GM19468 (cell line): ENCODE data around the gene TMC2.
"Not testable (repeated sequence)": the region's sequence is repeated elsewhere in the genome, so short reads cannot be mapped to it uniquely, and the experiment has no call there.

ENCODE experiments used
- ATAC-seq: cut with Tn5 transposase; IDR thresholded peaks from one replicate; pipeline ENCODE4 v1.9.1; 2021; ENCODE audit warnings: mild to moderate bottlenecking, moderate library complexity, moderate number of reproducible peaks; ENCODE audit not compliant: unreplicated experiment; ENCODE audit errors: extremely low read depth

TMC2 gene, protein sequence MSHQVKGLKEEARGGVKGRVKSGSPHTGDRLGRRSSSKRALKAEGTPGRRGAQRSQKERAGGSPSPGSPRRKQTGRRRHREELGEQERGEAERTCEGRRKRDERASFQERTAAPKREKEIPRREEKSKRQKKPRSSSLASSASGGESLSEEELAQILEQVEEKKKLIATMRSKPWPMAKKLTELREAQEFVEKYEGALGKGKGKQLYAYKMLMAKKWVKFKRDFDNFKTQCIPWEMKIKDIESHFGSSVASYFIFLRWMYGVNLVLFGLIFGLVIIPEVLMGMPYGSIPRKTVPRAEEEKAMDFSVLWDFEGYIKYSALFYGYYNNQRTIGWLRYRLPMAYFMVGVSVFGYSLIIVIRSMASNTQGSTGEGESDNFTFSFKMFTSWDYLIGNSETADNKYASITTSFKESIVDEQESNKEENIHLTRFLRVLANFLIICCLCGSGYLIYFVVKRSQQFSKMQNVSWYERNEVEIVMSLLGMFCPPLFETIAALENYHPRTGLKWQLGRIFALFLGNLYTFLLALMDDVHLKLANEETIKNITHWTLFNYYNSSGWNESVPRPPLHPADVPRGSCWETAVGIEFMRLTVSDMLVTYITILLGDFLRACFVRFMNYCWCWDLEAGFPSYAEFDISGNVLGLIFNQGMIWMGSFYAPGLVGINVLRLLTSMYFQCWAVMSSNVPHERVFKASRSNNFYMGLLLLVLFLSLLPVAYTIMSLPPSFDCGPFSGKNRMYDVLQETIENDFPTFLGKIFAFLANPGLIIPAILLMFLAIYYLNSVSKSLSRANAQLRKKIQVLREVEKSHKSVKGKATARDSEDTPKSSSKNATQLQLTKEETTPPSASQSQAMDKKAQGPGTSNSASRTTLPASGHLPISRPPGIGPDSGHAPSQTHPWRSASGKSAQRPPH

DNA sequence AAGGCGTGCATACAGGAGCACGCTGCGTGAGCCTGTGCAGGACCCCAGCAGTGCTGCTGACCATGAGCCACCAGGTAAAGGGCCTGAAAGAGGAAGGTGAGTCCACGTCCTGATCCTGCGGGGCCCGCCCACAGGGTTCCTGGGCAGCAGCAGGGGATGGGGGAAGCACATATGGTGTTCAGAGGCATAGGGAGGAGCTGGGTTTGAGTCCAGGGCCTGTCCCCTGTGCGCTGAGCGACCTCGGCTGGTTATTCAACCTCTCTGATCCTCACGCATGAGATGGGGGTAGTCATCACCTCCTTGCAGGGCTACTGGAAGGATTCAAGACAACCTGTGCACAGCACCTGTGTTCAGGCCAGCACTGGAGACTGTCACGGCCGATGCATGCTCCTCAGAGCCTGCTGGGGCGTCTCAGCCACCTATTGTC lies at the start of gene TMC2:
Gene TMC2, plus strand, starts transcription at position 14 of the 427 bp plus-strand sequence. Its CDS starts 49 bp downstream, at position 63.
- no peak for ATAC-seq

DNA sequence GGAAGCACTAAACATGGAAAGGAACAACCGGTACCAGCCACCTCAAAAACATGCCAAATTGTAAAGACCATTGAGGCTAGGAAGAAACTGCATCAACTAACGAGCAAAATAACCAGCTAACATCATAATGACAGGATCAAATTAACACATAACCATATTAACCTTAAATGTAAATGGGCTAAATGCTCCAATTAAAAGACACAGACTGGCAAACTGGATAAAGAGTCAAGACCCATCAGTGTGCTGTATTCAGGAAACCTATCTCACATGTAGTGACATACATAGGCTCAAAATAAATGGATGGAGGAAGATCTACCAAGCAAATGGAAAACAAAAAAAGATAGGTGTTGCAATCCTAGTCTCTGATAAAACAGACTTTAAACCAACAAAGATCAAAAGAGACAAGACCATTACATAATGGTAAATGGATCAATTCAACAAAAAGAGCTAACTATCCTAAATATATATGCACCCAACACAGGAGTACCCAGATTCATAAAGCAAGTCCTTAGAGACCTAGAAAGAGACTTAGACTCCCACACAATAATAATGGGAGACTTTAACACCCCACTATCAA lies 33.5 kb upstream of the TMC2 start:
- ATAC-seq: not testable (repeated sequence)

DNA sequence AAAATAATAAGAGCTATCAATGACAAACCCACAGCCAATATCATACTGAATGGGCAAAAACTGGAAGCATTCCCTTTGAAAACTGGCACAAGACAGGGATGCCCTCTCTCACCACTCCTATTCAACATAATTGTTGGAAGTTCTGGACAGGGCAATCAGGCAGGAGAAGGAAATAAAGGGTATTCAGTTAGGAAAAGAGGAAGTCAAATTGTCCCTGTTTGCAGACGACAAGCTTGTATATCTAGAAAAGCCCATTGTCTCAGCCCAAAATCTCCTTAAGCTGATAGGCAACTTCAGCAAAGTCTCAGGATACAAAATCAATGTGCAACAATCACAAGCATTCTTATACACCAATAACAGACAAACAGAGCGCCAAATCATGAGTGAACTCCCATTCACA lies 31.6 kb upstream of the TMC2 start:
- ATAC-seq: not testable (repeated sequence)

DNA sequence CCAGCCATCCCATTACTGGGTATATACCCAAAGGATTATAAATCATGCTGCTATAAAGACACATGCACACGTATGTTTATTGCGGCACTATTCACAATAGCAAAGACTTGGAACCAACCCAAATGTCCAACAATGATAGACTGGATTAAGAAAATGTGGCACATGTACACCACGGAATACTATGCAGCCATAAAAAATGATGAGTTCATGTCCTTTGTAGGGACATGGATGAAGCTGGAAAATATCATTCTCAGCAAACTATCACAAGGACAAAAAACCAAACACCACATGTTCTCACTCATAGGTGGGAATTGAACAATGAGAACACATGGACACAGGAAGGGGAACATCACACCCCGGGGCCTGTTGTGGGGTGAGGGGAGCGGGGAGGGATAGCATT lies 29.9 kb upstream of the TMC2 start:
- ATAC-seq: not testable (repeated sequence)

DNA sequence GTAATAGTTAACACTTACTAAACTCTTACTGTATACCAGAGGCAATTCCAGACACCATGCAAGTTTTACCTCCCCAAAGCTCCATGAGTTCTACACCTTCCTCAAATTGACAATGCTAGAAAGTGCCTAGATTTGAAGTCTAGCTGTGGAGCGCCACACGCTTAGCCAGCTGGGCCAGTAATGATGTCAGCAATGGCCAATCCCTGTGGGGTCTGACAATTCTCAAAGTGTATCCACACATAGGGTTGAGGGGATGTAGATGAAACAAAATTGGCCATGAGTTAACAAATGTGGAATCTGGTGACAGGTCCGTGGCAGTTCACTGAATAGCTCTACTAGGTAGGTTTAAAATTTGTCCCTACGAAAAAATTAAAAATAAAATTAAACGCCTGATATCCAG lies 28.9 kb upstream of the TMC2 start:
- ATAC-seq: no peak

DNA sequence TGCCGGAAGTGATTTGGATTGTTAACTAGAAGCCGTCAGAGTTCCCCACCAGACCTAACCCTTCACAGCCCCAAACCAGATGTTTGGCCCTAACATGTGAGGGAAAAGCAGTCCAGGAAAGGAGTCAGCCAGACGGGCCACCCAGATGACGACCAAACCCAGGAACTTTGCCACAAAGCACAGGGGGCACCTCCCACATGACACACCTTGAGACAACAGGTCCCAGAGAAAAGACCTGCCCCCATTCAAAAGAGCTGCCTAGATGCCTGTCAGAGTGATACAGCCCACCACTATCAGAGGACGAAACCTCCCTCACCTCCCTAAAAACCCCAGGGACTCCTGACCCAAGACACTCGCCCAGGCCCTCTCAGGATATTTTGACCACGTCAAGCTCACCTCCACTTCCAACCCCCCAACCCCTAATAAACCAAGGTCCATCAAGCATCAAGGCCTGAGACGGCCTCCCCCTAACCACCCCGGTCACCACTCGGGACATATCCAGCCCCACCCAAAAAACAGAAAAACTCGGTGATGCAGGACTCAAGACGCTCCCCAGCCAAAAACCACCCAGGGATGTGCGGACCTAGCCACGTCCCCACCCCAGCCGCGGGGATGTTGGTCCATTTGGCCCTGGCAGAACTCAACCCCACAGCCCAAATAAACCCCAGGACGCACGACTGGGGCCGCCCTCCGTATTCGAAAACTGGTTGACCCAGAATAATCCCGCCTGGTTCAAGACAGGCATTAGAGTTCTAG lies 28.3 kb upstream of the TMC2 start:
- no peak for ATAC-seq

DNA sequence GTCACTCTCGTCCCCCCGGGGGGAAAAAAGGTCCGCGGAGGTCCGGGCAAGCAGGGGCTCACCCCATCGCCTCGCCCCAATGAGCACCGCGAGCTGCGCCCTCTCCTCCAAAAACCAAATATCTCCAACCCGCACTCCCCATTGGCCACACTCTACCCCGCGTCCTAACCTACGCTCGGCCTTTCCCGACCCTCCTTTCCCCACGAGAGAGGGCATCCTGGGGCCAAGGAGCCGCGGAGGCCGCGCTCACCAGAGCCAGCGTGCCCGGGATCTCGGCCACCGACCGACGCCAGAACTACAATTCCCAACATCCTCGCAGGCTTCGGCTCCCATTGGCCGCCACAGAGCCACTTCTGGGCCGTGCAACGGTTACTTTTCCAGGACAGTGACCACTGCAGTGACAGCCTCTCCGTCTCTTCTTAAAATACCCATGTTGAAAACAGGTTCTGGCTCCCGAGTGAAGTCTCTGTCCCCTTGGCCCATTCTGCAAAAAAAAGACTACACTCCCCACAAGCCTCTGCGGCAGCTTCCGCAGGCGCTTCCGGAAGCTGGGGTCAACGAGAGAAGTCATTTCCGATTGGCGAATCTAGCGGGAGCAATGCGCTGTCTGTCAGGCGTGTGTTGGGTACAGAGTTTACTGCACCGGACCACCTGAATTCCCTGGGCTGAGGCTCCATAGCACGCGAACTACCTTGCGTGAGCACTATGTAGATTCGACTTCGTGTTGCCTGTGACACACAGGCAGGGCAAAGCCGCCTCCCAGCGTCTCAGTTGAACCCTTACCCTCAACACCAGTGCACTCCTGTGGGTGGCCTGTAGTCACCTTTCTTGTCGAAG lies 27.5 kb upstream of the TMC2 start, which contains the start of gene ZNF343:
Gene ZNF343, minus strand, starts transcription at position 285 of the 837 bp plus-strand sequence. CDS start 15,020 bp downstream, outside the sequence.
- ATAC-seq: peak; percentile 70

DNA sequence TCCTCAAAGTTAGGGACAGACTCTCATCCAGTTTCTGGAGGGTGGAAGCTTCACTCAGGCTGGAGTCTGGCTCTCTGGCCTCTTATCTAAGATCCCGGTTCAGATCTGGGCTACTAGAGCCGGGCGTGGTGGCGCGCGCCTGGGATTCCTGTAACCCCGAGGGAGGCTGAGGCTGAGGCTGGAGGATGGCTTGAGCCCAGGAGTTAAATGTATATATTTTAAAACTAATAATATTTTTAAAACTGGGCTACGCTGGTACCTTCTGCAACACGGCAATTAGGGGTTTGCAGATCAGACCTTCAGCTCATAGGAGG lies 26.9 kb upstream of the TMC2 start:
- no peak for ATAC-seq

DNA sequence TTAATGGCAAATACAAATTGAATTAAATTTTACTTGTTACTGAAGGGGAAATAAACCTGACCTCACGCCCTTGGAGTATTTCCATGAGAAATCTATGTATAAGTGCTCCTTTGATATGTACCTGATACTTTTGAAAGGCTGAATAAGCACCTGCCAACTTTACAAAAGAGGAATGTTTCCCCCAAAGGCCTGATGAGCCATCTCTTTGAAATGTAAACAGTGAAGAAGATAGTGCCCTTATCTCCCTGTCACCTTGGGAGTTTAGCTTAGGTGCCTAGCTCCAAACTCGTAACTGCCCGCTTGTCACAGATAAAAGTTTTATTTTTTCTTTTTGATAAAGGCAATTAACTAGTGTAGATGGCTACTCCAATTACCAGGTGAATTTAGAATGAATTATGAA lies 26.6 kb upstream of the TMC2 start:
- ATAC-seq: no peak

DNA sequence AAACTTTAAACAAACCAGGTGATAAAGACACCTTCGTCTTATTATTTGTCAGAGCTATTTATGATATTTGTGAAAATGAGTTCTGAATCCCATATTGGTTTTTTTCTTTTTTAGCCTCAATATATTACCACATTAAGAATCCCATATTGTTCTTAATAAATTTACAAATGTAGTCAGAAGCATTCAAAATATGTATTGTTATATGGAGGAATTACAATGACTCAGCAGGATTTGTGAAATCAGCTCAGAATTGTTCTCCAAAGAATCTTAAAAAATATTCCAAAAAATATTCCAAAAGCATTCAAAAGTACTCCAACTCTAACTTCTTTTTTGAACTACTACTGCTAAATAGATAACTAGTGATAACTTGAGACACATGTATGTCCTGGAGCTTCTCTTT lies 21.2 kb upstream of the TMC2 start:
- no peak for ATAC-seq

DNA sequence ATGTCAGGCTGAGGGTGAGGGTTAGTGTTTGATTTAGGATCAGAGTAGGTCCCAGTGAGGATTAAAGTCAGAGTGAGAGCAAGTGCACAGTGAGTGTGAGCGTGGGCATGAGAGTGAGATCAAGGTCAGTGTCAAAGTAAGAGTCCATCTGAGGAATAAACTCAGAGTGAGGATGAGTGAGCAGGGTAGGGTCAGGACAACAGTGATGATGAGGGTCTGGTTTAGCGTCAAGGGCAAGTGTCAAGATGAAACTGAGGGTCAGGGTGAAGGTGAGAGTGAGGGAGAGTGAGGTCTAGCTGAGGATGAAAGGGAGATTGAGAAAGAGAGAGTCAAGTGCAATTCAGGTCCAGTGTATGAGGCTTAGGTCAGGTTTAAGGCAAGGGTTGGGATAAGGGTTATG lies 20.0 kb upstream of the TMC2 start:
- no peak for ATAC-seq

DNA sequence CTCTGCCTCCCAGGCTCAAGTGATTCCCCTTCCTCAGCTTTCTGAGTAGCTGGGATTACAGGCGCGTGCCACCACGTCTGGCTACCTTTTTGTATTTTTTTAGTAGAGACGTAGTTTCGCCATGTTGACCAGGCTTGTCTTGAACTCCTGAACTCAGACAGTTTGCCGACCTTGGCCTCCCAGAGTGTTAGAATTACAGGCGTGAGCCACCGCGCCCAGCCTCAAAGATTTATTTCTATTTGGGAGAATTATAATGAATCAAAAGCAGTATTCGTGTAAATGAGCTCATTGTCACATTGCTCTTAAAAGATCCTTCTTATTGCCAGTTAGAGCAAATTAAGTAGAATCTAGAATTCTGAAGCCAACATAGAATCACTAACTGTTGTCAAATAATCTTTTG lies 18.3 kb upstream of the TMC2 start:
- ATAC-seq: no peak

DNA sequence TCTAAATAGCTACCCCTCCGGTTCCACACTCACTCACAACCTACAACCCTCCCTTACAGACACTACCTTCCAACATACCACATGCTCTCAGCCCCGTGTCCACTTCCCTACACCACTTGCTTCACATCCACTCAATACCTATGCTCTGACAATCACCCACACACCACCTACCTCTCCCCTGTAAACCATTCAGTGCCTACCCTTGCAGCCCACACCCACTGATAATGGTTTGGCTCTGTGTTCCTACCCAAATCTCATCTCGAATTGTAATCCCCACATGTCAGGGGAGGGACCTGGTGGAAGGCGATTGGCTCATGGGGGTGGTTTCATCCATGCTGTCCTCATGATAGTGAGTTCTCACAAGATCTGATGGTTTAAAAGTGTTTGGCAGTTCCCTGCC lies 17.8 kb upstream of the TMC2 start:
- no peak for ATAC-seq

DNA sequence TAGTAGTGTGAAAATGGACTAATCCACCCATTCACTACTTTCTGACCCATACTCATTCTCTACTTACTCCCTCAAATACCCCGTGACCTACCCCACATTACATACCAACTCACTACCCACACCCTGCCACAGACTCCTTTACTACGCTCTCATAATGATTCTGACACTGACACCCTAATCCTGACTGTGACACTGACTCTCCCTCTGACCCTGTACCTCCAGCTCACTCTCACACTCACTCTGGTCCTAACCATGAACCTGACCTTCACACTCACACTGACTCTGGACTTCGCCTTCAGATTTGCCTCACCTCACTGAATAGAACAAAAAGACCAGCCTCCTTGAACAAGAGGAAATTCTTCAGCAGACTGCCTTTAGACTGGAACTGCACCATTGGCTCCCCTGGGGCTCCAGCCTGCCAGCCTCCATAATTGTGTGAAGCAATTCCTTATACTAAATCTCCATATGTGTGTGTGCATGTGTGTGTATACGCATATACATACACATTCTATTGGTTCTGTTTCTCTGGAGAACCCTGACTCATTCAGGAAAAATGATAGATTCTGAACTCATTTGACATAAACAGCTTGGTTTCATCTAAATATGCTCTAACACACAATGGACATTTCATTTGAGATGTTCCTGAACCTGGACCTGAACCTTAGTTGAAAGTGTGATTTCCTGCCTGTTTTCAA lies 17.1 kb upstream of the TMC2 start:
- ATAC-seq: no peak

DNA sequence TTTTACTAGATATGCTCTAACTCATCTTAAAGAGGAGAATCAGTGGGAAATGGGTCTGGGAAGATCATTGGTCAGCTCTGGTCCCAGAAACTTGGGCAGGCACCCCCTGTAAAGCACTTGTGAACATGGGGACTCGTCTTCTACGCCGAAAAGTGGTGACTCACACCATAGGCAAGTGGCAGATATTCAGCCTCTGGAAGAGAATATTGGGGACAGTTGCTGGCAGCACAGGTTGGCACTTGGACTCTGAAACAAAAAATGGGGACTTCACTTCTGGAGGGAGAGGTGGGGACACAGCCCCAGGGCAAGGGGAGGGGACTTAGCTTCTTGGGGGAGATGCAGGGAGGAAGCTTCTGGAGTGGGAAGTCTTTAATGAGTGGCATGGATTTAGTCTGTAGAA lies 15.8 kb upstream of the TMC2 start:
- ATAC-seq: no peak

DNA sequence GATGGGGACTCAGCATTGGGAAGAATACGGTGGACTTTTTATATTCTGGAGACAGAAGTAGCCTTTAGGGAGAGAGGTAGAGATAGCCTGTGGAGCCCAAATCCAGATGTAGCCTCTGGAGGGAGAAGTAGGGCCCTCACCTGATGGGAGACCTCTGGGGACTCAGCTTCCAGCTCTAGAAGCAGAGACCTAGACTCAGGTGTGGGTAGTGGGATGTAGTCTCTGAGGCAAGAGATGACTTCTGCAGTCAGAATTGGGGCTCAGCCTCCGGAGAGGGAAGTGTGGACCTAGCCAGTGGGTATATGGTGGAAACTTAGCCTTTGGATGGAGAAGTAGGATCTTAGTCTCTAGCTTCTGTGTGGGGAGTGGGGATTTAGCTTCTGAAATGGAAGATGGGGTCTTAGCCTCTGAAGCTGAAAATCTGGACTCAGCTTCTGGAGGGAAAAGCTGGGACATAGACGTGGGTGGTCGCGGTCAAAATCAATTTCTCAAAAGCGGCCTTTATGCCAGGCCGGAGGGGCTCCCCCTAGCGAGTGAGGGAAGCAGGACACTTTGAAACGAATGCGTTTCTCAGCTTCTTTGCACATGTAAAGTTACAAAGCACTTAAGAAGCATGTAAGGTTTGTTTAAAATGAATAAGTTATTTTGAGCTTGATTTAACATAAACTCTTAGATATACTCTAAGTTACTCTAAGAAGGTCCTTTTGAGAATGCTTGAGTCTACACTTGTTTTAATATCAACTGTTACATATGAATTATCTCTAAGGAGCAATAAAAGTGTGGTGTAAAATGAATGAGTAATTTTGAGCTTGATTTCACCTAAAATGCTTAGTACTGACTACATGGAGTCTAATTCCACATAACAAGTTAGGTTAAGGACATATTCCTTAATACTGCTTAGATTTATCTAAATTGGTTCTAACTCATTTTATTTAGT lies 14.7 kb upstream of the TMC2 start:
- no peak for ATAC-seq

DNA sequence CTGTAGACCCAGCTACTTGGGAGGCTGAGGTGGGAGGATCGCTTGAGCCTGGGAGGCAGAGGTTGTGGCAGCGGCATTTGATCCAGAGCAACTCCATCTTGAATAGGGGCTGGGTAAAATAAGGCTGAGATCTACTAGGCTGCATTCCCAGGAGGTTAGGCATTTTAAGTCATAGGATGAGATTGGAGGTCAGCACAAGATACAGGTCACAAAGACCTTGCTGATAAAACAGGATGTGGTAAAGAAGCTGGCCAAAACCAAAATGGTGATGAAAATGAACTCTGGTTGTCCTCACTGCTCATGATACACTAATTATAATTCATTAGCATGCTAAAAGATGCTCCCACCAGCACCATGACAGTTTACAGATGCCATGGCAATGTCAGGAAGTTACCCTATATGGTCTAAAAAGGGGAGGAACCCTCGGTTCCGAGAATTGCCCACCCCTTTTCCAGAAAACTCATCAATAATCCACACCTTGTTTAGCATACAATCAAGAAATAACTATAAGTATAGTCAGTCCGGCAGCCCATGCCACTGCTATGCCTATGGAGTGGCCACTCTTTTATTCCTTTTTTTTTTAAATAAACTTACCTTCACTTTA lies 13.4 kb upstream of the TMC2 start:
- not testable (repeated sequence) for ATAC-seq
